Measurements from ENCODE around the gene LIN52.

LIN52 gene

GRCh38 chr14:74190927-74191575 is 106.3 kb downstream of the LIN52 start:
- Mint-ChIP-seq H3K9me3 (no peaks in the 10 kb centered on the region), H3K27ac (no peak overlapping the region), H3K36me3 (ENCODE audit: low read depth) (peaks cover 8% of the 10 kb centered on the region), H3K4me1 (ENCODE audit: low read depth) (peaks cover 5% of the 10 kb centered on the region), H3K4me3 (no peak overlapping the region), H3K27me3 (no peaks in the 10 kb centered on the region)
- intact Hi-C loops (cut with micrococcal nuclease) = no loop called here

GRCh38 chr14:74194506-74195274 is 109.9 kb downstream of the LIN52 start:
- no peak overlapping the region for H3K4me3 Mint-ChIP-seq
- no peaks in the 10 kb centered on the region for H3K9me3 Mint-ChIP-seq
- H3K4me1 Mint-ChIP-seq (ENCODE audit: low read depth) = no peaks in the 10 kb centered on the region
- intact Hi-C loops (cut with micrococcal nuclease) = no loop called here
- H3K36me3 Mint-ChIP-seq (ENCODE audit: low read depth) = peaks cover 20% of the 10 kb centered on the region
- no peak overlapping the region for H3K27ac Mint-ChIP-seq
- no peaks in the 10 kb centered on the region for H3K27me3 Mint-ChIP-seq

- no peaks in the 10 kb centered on the region for H3K4me1 Mint-ChIP-seq (ENCODE audit: low read depth)
- H3K9me3 Mint-ChIP-seq = no peaks in the 10 kb centered on the region
- intact Hi-C loops (cut with micrococcal nuclease) = no loop called here
- no peak overlapping the region for H3K4me3 Mint-ChIP-seq
- H3K27ac Mint-ChIP-seq = no peak overlapping the region
- peaks cover 29% of the 10 kb centered on the region for H3K36me3 Mint-ChIP-seq (ENCODE audit: low read depth)
- H3K27me3 Mint-ChIP-seq = no peaks in the 10 kb centered on the region
Measured at GRCh38 chr14:74195623-74196022, 110.9 kb downstream of the LIN52 start.

GRCh38 chr14:74198441-74199234 is 113.9 kb downstream of the LIN52 start:
- Mint-ChIP-seq H3K9me3 (no peaks in the 10 kb centered on the region), H3K36me3 (ENCODE audit: low read depth) (peaks cover 42% of the 10 kb centered on the region), H3K4me3 (no peak overlapping the region), H3K27me3 (no peaks in the 10 kb centered on the region), H3K4me1 (ENCODE audit: low read depth) (no peaks in the 10 kb centered on the region), H3K27ac (no peak overlapping the region)
- intact Hi-C loops (cut with micrococcal nuclease) = no loop called here

DNA sequence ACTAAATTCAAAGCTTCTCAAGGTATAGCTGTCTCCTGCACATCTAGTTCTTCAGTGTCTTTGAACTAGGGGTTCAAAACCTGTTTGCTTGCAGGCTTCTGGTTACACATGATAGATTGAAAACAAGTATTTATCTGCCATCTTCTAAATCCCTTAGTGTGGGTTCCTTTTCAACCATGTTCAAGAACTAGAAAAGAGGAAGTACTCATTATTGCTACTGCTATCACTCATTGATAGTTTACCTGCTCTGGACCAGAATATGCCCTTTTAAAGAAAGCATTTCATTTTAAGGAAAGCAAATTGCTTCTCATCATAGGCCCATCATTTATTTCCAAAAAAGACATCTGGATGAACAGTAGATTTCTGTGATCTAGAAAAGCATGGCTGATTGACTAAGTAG is 117.4 kb downstream of the LIN52 start:
- H3K4me1 Mint-ChIP-seq (ENCODE audit: low read depth) = peaks cover 7% of the 10 kb centered on the region
- intact Hi-C loops (cut with micrococcal nuclease) = no loop called here
- no peaks in the 10 kb centered on the region for H3K27me3 Mint-ChIP-seq
- H3K27ac Mint-ChIP-seq = no peak overlapping the region
- H3K36me3 Mint-ChIP-seq (ENCODE audit: low read depth) = peaks cover 42% of the 10 kb centered on the region
- no peak overlapping the region for H3K4me3 Mint-ChIP-seq
- H3K9me3 Mint-ChIP-seq = no peaks in the 10 kb centered on the region

- no peak overlapping the region for H3K27ac Mint-ChIP-seq
- peaks cover 40% of the 10 kb centered on the region for H3K36me3 Mint-ChIP-seq (ENCODE audit: low read depth)
- peaks cover 1% of the 10 kb centered on the region for H3K27me3 Mint-ChIP-seq
- intact Hi-C loops (cut with micrococcal nuclease) = no loop called here
- H3K9me3 Mint-ChIP-seq = no peaks in the 10 kb centered on the region
- H3K4me1 Mint-ChIP-seq (ENCODE audit: low read depth) = peaks cover 7% of the 10 kb centered on the region
- no peak overlapping the region for H3K4me3 Mint-ChIP-seq
Measured at GRCh38 chr14:74203639-74204038, 118.9 kb downstream of the LIN52 start.

DNA sequence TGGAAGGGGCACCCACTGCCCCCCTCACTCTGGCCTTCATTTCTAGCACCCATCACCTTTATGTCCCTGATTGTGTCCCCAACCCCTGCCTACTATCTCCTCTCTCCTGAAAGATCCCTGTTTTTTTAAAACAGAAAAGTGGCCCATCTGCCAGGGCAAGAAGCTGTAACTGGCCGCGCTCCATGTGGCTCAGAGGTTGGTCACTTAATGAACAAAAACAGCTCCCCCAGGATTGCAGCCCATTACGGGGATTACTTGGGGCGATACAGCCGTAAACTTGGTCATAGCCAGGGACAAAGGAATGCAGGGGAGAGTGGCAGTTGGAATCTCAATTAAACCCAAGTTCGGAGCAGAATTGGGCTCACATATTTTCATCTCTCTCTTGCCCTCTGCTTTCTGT is 119.7 kb downstream of the LIN52 start:
- Mint-ChIP-seq H3K27me3 (peaks cover 5% of the 10 kb centered on the region), H3K4me3 (no peak overlapping the region), H3K27ac (no peak overlapping the region), H3K36me3 (ENCODE audit: low read depth) (peaks cover 32% of the 10 kb centered on the region), H3K9me3 (no peaks in the 10 kb centered on the region), H3K4me1 (ENCODE audit: low read depth) (peaks cover 7% of the 10 kb centered on the region)
- intact Hi-C loops (cut with micrococcal nuclease) = no loop called here

DNA sequence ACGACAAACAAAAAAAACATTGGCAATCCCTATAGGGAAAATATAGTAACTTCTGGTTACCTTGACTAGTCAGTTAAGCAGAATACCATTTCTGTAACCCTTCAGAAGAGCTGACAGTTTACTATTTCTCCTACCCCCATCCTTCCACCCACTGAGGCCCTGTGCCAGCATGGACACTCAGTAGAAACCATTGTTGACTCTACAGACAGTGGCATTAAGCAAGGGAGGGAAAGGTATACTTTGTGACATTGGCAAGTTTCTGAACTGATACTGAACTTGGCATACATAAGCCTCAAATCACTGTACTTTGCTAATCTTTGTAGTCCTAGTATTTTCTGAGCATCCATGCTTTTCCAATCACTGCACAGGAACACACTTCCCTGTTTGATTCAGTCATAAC is 121.1 kb downstream of the LIN52 start:
- Mint-ChIP-seq H3K27ac (no peak overlapping the region), H3K27me3 (peaks cover 7% of the 10 kb centered on the region), H3K4me1 (ENCODE audit: low read depth) (peaks cover 7% of the 10 kb centered on the region), H3K9me3 (no peaks in the 10 kb centered on the region), H3K4me3 (no peak overlapping the region), H3K36me3 (ENCODE audit: low read depth) (peaks cover 18% of the 10 kb centered on the region)
- intact Hi-C loops (cut with micrococcal nuclease) = no loop called here

DNA sequence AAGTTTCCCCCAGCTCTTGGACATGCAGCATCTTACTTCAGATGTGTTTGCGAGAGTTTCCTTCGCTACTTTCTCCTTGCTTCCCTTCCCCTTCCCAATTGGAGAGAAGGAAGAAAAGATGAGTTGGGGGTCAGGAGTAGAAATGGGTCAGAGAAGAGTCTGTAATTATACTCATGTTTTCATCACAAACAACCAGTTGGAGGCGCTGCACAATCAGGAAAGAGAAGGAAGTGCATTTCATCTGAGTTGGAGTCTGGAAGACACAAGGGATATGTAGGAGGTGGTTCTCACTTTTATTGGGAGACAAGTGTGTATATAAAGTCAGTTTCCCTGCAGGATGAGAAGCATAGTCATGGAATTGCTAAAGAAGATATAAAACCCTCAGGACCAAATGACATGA is 123.2 kb downstream of the LIN52 start:
- H3K27ac Mint-ChIP-seq = no peak overlapping the region
- peaks cover 7% of the 10 kb centered on the region for H3K4me1 Mint-ChIP-seq (ENCODE audit: low read depth)
- intact Hi-C loops (cut with micrococcal nuclease) = no loop called here
- H3K9me3 Mint-ChIP-seq = no peaks in the 10 kb centered on the region
- H3K27me3 Mint-ChIP-seq = peaks cover 7% of the 10 kb centered on the region
- peaks cover 7% of the 10 kb centered on the region for H3K36me3 Mint-ChIP-seq (ENCODE audit: low read depth)
- H3K4me3 Mint-ChIP-seq = no peak overlapping the region

GRCh38 chr14:74208642-74209041 is 123.9 kb downstream of the LIN52 start:
- Mint-ChIP-seq H3K4me3 (no peak overlapping the region), H3K27ac (no peak overlapping the region), H3K9me3 (no peaks in the 10 kb centered on the region), H3K27me3 (peaks cover 7% of the 10 kb centered on the region), H3K36me3 (ENCODE audit: low read depth) (peaks cover under 1% of the 10 kb centered on the region), H3K4me1 (ENCODE audit: low read depth) (peaks cover 7% of the 10 kb centered on the region)
- intact Hi-C loops (cut with micrococcal nuclease) = no loop called here

GRCh38 chr14:74211945-74212580 is 127.3 kb downstream of the LIN52 start:
- no peaks in the 10 kb centered on the region for H3K4me1 Mint-ChIP-seq (ENCODE audit: low read depth)

DNA sequence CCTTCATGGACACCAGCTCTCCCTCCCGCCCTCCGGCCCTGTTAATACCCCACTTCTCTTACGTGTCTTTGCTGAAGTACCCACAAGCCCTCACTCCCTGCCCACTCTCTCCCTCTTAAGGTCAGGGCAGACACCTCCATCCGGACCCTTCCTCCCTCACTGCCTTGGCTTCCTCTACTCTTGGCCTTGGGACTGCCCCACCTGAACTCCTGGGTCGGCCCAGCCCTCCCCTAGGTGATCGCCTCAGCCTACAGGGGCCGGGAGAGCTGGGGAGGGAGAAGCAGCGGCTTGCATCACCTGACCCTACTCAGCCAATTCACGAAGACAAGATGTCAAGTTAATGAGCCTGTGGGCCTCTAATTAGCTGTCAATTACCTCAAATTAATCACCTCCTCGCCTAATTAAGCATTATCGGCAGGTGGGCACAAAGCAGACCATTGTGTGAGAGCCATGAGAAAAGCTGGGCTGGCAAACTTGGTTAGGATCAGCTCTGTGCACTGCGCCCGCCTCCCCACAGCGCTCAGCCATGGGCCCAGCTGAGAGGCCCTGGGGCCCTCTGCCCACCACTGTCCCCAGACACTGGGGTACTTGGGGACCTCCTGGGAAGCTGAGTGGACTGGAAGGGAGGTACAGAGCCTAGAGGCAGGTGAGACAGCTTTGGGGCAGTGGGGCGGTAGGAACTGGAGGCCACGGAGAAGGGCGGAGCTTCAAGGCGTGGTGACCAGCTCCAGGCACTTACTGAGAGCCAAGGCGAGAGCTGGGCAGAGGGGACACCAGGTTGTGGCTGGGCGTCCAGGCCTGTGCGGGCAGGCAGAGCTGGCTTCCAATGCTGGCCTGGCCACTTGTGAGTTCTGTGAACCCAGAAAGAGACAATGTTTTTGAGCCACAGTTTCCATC is 129.4 kb downstream of the LIN52 start:
- peaks cover 7% of the 10 kb centered on the region for H3K4me1 Mint-ChIP-seq (ENCODE audit: low read depth)
- no peak overlapping the region for H3K27ac Mint-ChIP-seq
- no peaks in the 10 kb centered on the region for H3K36me3 Mint-ChIP-seq (ENCODE audit: low read depth)
- no peaks in the 10 kb centered on the region for H3K9me3 Mint-ChIP-seq
- H3K4me3 Mint-ChIP-seq = no peak overlapping the region
- intact Hi-C loops (cut with micrococcal nuclease) = no loop called here
- H3K27me3 Mint-ChIP-seq = peaks cover 30% of the 10 kb centered on the region

More at GRCh38 chr14:74211945-74212580, 127.3 kb downstream of the LIN52 start:
- Mint-ChIP-seq H3K4me3 (no peak overlapping the region), H3K27me3 (peaks cover 17% of the 10 kb centered on the region), H3K36me3 (ENCODE audit: low read depth) (no peaks in the 10 kb centered on the region), H3K9me3 (no peaks in the 10 kb centered on the region), H3K27ac (no peak overlapping the region)
- intact Hi-C loops (cut with micrococcal nuclease) = no loop called here

- Mint-ChIP-seq H3K9me3 (no peaks in the 10 kb centered on the region), H3K4me1 (ENCODE audit: low read depth) (peaks cover 7% of the 10 kb centered on the region), H3K27ac (no peak overlapping the region), H3K4me3 (no peak overlapping the region), H3K27me3 (peaks cover 38% of the 10 kb centered on the region), H3K36me3 (ENCODE audit: low read depth) (no peaks in the 10 kb centered on the region)
- intact Hi-C loops (cut with micrococcal nuclease) = no loop called here
Measured at GRCh38 chr14:74216671-74217070, 131.9 kb downstream of the LIN52 start.

All from dendritic cell treated with granulocyte-macrophage colony-stimulating factor and Interleukin-4, amounts not matched to agents 40 ng/mL and 50 ng/mL, for 4 days (primary cell).